ENCODE results near the gene PRR36.

PRR36 gene

DNA sequence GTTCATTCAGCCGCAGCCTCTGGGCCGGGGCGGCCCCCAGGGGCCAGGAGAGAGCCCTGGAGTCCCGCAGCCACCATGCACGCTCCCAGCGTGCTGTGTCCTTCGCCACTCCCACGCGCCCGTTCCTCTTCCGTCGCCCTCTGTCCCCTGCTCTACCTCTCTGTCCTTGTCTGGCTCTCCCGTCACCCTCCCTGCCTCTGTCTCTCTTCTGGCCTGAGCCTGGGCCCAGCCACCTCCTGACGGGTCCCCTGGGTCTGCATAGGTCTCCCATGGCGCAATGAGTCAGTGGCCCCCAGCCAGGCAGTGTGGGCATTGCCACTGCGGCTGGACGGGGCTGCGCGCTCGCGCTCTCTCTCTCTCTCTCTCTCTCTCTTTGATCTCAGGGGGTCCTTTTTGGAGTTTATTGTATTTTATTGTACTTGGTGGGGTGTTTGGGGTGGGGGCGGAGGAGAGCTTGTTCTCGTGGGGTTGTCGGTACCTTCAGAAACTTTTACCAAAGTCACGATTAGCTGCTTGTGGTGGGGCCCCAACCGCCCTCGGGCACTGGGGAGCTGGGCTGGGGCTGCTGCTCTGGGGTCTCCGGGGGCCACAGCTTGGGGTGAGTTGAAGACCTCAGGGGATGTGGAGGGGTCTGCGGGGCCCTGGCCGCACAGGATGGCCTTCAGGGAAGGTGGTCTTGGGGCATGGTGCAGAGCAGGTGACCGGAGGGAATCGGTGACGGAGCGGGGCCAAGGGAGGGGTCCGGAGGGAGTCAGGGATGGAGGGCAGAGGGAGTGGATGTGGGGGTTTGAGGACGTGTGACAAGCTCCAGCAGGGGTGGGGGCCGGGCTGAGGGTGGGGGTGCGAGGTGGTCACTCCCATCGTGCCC is 38.7 kb upstream of the PRR36 start:
- no peak for DNase-seq (ENCODE audit: low spot score)

DNA sequence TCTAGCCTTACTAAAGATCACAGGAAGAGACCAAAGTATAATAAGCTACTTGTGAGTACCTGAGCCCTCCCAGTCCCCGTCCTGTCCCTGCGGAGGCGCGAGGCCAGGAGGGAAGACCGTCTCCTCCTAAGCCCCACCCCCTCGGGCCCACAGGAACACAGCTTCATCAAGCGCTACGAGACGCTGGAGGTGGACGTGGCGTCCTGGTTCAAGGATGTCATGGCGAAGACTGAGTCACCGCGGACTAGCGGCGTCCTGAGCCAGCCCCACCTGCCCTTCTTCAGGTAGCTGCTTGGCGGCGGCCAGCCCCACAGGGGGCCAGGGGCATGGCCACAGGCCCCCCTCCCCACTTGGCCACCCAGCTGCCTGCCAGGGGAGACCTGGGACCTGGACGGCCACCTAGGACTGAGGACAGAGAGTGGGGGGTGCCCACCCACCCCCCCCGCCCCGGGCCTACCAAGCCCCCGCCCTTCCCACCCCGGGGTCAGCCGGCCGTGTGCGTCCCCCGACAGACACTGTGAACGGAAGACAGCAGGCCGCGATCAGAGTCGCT is 38.0 kb upstream of the PRR36 start:
- DNase-seq (ENCODE audit: low spot score) = no peak

DNA sequence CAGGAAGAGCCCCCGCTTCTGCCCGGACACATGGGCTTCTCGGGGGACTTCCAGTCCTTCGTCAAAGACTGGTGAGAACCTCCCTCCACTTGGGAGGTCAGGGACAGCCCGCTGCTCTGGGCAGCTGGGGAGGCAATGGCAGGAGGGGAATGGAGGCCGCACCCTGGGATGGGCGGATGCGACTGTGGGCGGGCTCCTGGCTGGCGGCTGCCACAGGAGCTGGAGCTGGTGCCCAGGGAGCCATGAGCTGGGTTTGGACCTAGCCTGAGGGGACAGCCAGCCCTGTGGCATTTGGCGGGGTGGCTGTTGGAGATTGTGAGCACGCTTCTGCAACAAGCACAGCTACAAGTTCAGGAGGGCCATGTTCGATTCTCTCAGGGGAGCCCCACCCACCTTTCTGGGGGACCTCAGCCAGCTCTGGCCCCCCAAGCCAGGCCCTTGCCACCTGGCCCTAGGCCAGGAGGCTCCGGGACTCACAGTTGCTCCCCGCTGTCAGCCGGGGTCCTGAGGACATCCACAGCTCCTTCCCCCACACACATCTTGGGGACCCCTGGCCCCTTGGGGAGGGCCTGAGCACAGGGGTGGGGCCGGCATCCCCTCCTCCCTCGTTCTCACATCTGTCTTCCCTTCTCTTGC is 37.4 kb upstream of the PRR36 start:
- no peak for DNase-seq (ENCODE audit: low spot score)

DNA sequence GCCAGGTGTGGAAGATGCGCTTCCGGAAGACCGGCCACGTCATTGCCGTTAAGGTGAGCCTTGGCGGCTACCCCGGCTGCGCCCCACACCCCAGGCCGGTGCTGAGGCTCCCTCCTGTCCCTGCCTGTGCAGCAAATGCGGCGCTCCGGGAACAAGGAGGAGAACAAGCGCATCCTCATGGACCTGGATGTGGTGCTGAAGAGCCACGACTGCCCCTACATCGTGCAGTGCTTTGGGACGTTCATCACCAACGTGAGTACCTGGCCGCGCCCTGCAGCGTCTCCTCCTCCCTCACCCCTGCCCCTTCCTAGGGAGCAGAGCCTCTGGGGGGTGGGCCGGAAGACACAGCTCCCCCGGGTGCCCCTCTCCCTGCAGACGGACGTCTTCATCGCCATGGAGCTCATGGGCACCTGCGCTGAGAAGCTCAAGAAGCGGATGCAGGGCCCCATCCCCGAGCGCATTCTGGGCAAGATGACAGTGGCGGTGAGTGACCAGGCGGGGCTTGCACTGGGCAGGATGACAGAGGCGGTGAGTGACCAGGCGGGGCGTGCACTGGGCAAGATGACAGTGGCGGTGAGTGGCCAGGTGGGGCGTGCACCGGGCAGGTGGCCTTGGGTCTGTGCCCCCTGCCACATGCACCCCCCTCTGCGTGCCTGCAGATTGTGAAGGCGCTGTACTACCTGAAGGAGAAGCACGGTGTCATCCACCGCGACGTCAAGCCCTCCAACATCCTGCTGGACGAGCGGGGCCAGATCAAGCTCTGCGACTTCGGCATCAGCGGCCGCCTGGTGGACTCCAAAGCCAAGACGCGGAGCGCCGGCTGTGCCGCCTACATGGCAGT is 36.4 kb upstream of the PRR36 start:
- no peak for DNase-seq (ENCODE audit: low spot score)

DNA sequence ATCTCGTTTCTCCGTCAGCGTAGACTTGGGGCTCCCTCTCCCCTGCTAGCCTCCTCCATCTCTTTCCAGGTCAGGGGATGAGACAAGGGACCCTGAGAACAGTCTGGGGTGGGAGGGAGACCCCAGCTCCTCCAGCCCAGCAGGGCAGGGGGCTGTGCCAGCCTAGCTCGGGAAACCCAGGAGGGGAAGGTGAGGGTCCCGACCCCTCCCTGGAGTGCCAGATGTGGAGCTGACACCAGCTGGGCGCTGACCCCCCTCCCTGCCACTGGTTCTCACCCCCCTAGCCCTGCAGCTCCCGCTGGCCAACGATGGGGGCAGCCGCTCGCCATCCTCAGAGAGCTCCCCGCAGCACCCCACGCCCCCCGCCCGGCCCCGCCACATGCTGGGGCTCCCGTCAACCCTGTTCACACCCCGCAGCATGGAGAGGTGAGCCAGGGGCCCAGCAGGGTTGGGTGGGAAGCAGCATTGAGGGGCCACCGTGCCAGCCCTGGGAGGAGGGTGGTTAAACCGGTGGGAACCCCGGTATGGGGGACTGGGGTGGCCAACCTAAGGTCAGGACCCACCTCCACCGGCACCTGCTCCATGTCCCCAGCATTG is 35.4 kb upstream of the PRR36 start:
- DNase-seq (ENCODE audit: low spot score) = no peak

DNA sequence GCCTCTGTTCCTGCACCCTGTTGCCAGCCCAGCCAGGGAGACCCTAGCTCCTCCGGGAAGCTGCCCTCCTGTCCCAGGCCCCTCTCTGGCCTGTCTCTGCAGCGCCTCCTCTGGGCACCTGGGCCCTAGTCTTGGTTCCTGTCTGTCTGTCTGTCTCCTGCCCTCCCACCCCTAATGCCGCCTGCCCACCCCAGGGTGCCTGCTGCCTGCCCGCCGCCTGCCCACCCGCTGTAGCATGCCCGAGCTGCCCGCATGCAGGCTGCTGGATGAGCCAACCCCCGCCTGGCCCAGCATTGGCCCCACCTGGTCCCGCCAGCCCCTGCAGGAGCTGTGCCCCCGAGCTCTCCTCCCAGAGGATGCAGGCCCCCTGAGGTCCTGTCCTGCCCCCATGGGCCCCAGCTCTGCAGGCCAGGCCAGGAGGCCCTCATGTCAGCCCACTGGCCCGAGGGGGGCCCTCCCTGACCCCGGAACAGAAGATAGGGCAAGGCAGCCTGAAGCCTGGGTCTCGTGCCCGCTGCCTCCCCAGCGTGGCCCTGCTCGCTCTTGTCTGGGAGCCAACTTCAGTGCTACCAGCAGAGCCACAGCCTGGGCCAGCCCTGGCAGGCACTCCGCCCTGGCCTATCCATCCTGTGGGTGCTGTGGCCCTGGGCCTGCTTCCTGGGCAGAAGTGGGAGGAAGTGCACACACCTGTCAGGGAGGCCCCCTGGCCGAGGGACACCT is 34.7 kb upstream of the PRR36 start:
- no peak for DNase-seq (ENCODE audit: low spot score)

DNA sequence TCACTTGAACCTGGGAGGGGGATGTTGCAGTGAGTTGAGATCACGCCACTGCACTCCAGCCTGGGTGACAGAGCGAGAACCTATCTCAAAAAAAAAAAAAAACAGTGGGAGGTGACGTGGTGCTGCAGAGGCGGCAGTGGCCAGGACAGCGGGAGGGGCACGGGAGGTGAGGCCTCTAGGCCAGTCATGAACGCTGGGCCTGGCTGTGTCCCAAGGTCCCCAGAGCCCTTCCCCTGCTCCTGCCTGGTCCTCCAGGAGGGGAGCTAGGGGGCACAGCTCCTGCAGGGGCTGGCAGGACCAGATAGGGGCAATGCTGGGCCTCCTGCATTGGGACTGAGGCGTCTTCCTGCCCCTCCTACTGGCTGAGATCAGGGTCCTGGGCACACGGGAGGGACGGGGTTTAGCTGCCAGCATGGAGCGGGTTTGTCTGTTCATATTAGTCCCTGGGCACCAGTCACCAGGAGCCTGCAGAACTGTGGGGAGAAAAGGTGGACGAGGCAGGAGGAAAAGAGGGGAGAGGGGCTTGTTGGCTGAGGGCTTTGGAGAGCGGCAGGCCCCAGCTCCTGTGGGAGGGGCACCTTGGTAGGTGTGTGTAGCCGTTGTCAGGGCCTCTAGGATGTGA is 34.0 kb upstream of the PRR36 start:
- DNase-seq (ENCODE audit: low spot score) = no peak

DNA sequence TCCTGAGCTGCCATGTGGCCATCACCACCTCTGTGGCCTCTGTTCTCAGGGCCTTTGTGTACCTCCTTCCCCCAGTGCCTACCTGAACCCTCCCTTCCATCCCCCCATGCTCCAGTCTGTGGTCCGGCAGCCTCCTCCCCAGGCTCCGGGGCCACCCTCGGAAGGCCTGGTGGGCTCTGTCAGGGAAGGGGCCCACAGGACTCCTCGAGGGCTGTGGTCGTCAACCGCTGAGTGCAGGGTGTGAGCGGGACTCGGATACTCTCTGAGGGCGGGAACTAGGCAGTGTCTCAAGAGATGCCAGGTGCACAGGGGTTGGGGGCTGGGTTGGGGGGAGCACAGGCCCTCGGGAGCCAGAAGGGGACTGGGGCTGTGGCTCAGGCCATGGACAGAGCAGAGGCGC is 33.4 kb upstream of the PRR36 start:
- no peak for DNase-seq (ENCODE audit: low spot score)

DNA sequence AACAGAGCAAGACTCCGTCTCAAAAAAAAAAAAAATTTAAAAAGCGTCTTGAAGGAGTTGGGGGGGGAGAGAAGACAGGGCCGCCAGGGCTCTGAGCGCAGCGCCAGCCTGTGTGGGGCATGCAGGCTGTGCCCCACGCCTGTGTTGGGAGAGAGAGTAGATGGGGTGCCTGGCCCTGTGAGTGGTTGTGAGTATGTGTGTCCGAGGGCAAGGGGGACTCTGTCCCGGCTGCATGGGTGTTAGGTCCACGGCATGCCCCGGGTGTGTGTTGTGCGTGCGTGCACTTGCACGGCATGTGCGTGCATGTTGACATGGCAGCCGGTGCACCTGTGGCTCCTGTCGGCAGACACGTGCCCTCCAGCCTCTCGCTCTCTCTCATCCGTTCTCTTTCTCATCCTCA is 32.9 kb upstream of the PRR36 start:
- DNase-seq (ENCODE audit: low spot score) = no peak

DNA sequence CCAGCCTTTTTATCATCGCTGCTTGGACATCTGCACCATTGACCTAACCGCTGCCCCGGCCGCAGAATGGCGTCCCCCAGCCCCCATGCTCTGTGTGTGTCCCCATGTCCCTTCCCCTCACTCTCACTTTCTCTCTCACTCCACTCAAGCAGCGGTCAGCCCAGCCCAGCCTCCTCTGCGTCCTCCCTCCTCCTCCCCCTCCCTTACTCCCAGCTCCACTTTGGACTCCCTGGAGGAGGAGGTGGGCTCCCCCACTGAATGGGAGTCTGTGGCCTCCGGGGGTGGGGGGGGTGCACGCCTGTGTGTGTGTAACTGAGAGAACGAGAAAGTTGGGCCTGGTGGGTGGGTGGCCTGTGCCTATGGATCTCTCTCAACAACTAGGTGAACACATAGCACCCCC is 31.7 kb upstream of the PRR36 start:
- DNase-seq (ENCODE audit: low spot score) = no peak

DNA sequence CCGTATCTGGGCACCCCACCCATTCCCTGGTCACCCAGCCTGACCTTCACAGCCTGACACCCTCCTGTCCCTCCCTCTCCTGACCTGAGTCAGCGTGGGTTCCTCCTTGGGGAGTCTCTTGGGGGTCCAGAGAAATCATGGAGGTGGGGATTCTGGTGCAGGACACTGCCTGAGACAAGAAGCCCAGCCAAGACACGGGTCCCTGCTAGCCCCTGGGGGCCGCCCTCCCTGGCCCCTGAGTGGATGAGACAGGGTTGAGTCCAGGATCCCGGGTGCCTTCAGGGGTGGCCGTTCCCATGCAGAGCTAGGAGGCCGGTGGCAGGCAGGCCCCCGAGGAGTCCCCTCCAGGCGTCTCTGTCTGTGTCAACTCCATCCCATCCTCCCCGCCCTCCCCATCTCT is 31.1 kb upstream of the PRR36 start:
- DNase-seq (ENCODE audit: low spot score) = no peak

DNA sequence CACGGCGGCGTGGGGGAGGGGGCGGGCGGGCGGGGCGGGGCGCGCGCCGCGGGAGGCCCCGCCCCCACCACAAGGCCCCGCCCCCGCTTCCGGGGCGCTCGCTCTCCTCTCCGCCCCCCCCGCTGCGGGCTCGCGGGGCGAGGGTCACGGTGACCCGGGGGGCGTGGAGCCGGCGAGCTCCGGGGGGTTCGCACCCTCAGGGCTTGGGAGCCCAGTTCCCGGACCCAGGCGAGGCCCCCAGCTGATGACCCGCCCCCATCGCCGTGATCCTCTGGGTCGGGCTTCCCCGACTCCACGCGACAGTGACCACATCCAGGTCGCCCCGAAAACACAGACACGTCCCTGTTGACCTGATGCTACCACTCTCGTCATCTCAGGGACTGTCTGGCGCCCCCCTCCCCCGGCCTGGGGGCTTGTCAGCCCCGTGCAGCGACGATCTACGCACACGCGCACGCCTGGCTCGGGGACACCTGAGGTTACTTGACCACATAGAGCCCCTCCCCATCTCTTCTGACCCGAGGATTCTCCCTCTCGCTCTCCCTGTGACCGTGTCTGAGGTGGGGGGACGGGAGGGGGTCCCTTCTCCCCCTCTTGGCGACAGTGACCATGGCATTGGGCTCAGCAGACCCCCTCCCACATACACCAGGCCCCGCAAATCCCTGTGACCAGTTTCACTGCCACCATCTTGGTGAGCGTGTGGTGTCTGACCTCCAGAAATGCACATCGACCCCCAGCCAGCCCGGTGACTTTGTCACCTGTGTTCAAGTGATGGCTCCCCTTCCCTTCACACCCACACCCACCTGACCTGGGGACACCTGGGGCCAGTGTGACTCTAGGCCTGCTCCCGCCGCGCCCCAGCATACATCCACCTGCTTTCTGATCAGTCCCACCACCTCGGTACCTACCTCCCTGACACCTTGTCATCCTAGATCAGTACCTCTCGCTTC is 30.2 kb upstream of the PRR36 start:
- DNase-seq (ENCODE audit: low spot score) = peak; percentile 55

DNA sequence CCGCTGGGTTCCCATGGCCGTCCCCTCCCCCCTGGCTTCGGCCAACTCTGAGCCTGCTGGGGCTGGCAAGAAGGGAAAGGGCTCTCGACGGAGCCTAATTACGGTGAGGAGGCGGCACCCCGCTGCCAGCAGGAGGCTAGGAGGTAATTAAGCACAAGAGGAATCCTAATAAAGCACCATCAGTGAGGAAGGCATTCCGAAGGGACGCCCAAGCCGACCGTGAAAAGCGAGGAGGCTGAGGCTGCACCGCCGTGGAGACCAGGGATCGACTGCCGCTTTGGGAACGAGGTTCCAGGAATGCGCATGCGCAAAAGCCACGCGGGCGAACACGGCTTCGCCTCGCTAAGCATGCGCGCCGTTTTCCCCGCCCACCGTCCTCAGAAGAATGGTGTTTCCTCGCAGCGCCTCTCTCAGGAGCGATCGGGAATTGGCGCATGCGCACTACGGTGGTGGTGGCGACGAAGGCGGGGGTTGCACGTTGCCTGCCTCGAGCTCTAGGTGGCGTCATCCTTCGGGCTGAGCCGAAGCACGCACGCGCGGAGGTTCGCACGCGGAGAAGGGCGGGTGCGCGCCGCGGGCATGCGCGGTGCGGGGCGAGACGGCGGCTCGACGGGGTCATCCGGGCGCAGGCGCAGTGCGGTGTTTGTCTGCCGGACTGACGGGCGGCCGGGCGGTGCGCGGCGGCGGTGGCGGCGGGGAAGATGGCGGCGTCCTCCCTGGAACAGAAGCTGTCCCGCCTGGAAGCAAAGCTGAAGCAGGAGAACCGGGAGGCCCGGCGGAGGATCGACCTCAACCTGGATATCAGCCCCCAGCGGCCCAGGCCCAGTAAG is 29.3 kb upstream of the PRR36 start, which contains the start of gene MAP2K7:
Gene MAP2K7 (plus strand): TSS at position 634 of the 830 bp plus-strand sequence. CDS start 68 bp downstream, at position 702.
- peak; percentile 99 for DNase-seq (ENCODE audit: low spot score)

DNA sequence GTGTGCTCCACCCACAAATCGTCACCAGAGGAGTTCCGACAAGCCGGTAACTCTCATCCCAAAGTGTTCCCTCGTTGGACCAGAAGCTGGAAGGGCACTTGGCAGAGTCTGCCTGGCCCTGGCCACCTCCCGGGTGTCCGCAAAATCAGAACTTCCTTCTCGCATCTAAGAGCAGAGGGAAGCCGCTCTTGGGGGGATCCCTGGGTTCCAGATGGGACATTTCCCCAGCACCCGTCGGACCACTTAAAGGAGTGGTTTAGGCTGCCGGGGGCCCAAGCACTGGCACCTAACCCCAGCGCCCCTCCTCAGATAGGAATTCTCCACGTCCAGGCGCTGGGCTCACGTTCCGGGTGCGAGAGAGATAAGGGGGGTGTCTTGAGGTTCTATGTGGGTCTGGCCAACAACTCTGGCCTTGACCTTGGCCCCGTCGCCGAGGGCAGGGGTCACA is 28.6 kb upstream of the PRR36 start:
- DNase-seq (ENCODE audit: low spot score) = no peak

DNA sequence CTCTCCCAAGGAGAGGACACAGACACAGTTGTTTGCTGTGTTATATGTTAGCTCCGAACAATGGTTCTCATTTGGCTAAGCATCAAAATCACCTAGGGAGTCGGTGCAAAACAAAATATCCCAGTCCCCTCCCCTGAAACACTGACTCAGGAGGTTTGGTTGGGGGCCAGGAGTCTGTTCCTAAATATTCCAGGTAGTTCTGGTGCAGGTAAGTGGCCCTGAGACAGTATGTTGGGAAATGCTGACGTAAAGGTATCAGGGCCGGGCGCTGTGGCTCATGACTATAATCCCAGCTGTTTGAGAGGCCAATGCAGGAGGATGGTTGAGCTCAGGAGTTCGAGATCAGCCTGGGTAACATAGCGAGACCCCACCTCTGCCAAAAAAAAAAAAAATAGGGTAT is 27.1 kb upstream of the PRR36 start:
- DNase-seq (ENCODE audit: low spot score) = no peak

DNA sequence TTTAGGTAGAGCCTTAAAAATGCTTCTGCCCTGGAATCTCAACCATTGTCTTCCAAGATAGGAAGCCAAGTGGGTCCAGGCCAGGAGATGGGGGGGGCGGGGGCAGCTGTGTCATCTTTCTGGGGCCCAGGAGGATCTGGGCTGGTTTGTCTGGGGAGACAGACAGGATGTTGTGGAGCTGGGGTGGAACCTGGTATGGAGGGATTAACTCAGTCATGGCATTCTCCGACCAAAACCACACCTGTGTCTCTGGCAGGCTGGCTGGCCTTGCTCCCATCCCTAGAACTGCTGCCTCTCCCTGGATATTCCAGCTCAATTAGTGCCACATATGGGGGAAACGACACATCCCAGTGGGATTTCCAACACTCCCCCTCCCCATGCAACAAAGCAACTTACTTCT is 26.7 kb upstream of the PRR36 start:
- no peak for DNase-seq (ENCODE audit: low spot score)

DNA sequence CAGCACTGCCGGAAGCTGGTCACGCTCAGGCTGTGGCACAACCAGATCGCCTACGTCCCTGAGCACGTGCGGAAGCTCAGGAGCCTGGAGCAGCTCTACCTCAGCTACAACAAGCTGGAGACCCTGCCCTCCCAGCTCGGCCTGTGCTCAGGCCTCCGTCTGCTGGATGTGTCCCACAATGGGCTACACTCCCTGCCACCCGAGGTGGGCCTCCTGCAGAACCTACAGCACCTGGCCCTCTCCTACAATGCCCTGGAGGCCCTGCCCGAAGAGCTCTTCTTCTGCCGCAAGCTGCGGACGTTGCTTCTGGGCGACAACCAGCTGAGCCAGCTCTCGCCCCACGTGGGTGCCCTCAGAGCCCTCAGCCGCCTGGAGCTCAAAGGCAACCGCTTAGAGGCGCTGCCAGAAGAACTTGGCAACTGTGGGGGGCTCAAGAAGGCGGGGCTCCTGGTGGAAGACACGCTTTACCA is 26.2 kb upstream of the PRR36 start:
- DNase-seq (ENCODE audit: low spot score) = no peak

DNA sequence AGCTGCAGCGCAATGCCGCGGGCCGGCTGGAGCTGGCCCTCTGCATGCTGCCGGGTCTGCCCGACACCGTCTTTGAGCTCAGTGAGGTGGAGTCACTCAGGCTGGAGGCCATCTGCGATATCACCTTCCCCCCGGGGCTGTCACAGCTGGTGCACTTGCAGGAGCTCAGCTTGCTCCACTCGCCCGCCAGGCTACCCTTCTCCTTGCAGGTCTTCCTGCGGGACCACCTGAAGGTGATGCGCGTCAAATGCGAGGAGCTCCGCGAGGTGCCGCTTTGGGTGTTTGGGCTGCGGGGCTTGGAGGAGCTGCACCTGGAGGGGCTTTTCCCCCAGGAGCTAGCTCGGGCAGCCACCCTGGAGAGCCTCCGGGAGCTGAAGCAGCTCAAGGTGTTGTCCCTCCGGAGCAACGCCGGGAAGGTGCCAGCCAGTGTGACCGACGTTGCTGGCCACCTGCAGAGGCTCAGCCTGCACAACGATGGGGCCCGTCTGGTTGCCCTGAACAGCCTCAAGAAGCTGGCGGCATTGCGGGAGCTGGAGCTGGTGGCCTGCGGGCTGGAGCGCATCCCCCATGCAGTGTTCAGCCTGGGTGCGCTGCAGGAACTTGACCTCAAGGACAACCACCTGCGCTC is 25.7 kb upstream of the PRR36 start:
- no peak for DNase-seq (ENCODE audit: low spot score)

Data from NAMALWA (cell line).